Transverse colon (tissue), 4 donors: Measurements from ENCODE around the gene HIF1A. TPM values are rescaled to one million over a fixed set of nuclear protein-coding genes. Genes with fewer than 3 reads are reported as not detected.

ENCODE experiments used
- DNase-seq: peaks from one replicate; pipeline ENCODE4 v3.0.0-alpha.2; 2019
- H3K27ac ChIP-seq, 4 donors: fragments of 200-600 bp; sonication (generic); 2 replicates each; pipeline ENCODE4 v1.5.1; 2016 to 2018; ENCODE audit warnings: inconsistent platforms in 4 of 4
- H3K27me3 ChIP-seq: fragments of 200-600 bp; sonication (generic); 2 replicates; pipeline ENCODE4 v1.5.1; 2017; ENCODE audit warnings: inconsistent platforms
- H3K36me3 ChIP-seq, 4 donors: fragments of 200-600 bp; sonication (generic); 2 replicates each; pipeline ENCODE4 v1.5.1; 2017 to 2019; ENCODE audit warnings: inconsistent platforms in 4 of 4
- H3K4me1 ChIP-seq, 4 donors: fragments of 200-600 bp; sonication (generic); 2 replicates each; pipeline ENCODE4 v1.5.1; 2017 to 2020; ENCODE audit warnings: inconsistent platforms in 4 of 4
- H3K4me3 ChIP-seq, 4 donors: fragments of 200-600 bp; sonication (generic); 1 replicate in 1 of 4; 2 replicates in 3 of 4; pipeline versions ENCODE4 v1.5.1 to v1.6.1; 2017 to 2019; ENCODE audit warnings: inconsistent platforms in 4 of 4
- H3K9me3 ChIP-seq, 2 donors: fragments of 200-600 bp; sonication (generic); 2 replicates each; pipeline ENCODE4 v1.5.1; 2017 to 2019; ENCODE audit warnings: inconsistent platforms in 2 of 2
- EP300 ChIP-seq: sonication (generic); formaldehyde crosslinking; IDR thresholded peaks from one replicate; pipeline ENCODE4 v1.6.1; 2017; ENCODE audit warnings: antibody characterized with exemption, low read depth
- POLR2A ChIP-seq: fragments of 450-650 bp; IDR thresholded peaks from one replicate; pipeline ENCODE4 v1.6.1; 2016; ENCODE audit warnings: antibody characterized with exemption, mild to moderate bottlenecking, moderate library complexity
- POLR2AphosphoS5 ChIP-seq, 3 donors: sonication (generic); formaldehyde crosslinking; IDR thresholded peaks; one replicate each; pipeline ENCODE4 v1.6.1; 2016; ENCODE audit warnings: antibody characterized with exemption in 3 of 3
- WGBS, 2 donors: methylation state at CpG; one replicate each; pipeline ENCODE4 v1.1.5; 2018; ENCODE audit warnings: low coverage in 1 of 2; 5-methylcytosine and 5-hydroxymethylcytosine counted together
- in situ Hi-C, 4 donors: fragments of 200-750 bp; cut with MboI; loops; one replicate each; pipeline versions ENCODE4 v1.15.0 to v1.15.1; 2017; ENCODE audit warnings: low sequenced_read_pairs in 3 of 4, low pct_ligation_motif_present in 1 of 4, low pct_unique_long_range_greater_than_20kb in 1 of 4
- intact Hi-C: fragments of 100-400 bp; cut with DNase I; formaldehyde crosslinking; loops from one replicate; pipeline ENCODE4 v1.15.1; 2023; ENCODE audit warnings: low total_unique reads
- total RNA-seq, 4 donors: library from RNA; depleted of rRNA; stranded (reverse); fragments of >200 nt; gene quantifications; one replicate each; pipeline ENCODE4 v1.1.0, GENCODE V29; 2016
- TF ChIP-seq, protein P1 (sequence below), 5 experiments: fragments of 200-600 bp in 3 of 5; fragments of 450-650 bp in 2 of 5; sonication (generic) in 3 of 5; IDR thresholded peaks; 1 replicate in 2 of 5; 2 replicates in 3 of 5; pipeline ENCODE4 v1.5.1; 2016 to 2017; ENCODE audit warnings: antibody characterized with exemption in 5 of 5, inconsistent platforms in 3 of 5, mild to moderate bottlenecking in 2 of 5, moderate library complexity in 1 of 5

HIF1A gene
- total RNA-seq, 4 donors from 2014 or later = 27.9 to 103 (median 76.1) TPM

DNA sequence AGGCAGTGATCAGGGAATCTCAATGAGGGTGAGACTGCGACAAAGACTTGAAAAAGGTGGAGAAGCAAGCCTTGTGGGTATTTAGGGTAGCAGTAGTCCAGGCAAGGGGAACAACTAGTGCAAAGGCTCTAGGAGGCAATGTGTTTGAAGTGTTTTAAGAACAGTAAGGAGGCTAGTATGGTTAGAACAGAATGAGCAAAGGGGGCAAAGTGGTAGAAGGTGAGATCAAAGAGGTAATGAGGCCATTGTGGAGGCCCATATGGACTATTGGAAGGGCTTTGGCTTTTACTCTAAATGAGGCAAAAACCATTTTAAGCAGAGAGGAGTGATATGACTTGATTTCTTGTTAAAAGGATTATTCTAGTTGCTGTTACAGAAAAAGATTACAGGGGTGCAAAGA is 16.8 kb downstream of the HIF1A start:
- Histone ChIP-seq H3K27me3 (no peaks in the 10 kb centered on the region), H3K36me3 (no peaks in the 10 kb centered on the region), H3K4me3 (no peak overlapping the region), H3K27ac (no peak overlapping the region), H3K9me3 (no peaks in the 10 kb centered on the region), H3K4me1 (peaks cover 3 to 68% (median 45%) of the 10 kb centered on the region in 4 donors)
- WGBS, 2 donors = 100% methylated on average over 1 of the region's 1 CpG
- no peak for DNase-seq
- TF ChIP-seq POLR2AphosphoS5 (IDR thresholded peaks at IDR 0.05) (no peak), POLR2A (no peak), EP300 (no peak)
- TF ChIP-seq, protein P1, sequence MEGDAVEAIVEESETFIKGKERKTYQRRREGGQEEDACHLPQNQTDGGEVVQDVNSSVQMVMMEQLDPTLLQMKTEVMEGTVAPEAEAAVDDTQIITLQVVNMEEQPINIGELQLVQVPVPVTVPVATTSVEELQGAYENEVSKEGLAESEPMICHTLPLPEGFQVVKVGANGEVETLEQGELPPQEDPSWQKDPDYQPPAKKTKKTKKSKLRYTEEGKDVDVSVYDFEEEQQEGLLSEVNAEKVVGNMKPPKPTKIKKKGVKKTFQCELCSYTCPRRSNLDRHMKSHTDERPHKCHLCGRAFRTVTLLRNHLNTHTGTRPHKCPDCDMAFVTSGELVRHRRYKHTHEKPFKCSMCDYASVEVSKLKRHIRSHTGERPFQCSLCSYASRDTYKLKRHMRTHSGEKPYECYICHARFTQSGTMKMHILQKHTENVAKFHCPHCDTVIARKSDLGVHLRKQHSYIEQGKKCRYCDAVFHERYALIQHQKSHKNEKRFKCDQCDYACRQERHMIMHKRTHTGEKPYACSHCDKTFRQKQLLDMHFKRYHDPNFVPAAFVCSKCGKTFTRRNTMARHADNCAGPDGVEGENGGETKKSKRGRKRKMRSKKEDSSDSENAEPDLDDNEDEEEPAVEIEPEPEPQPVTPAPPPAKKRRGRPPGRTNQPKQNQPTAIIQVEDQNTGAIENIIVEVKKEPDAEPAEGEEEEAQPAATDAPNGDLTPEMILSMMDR (IDR thresholded peaks at IDR 0.05) = no peak
- intact Hi-C loops (no loop called here), in situ Hi-C loops (no loop called here)

DNA sequence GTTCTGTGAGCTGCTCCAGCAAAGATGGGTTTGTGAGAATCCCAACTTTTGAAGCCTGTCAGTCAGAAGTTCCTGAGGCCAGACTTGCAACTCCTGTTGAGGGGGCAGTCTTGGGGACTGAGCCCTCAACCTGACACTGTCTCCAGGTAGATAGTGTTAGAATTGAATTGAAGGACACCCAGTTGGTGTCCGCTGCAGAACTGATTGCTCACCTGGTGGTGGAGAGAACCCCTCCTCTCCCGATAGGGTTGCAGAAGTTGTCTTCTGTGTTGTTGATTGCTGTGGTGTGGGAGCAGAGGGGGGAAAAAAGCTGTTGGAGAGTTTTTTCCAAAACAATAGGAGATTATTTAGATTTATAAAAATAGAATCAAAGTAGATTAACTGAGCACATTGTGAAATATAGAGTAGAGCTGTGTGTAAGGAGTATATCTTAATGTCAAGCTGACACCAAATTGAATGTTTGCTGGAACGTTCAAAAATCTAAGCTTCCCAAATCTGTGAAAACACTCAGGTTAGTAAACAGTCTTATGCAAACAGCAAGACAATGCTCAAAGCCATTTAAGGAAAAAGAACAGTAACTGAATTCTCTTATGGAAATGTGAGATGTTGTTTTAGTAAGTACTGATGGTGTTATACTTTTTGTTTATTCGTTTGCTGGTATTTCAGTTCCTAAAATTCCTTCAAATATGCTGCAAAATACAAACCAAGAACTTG is 18.6 kb downstream of the HIF1A start:
- Histone ChIP-seq H3K27me3 (no peaks in the 10 kb centered on the region), H3K4me1 (peaks cover 3 to 86% (median 46%) of the 10 kb centered on the region in 4 donors), H3K4me3 (no peak overlapping the region), H3K36me3 (no peaks in the 10 kb centered on the region), H3K27ac (no peak overlapping the region), H3K9me3 (no peaks in the 10 kb centered on the region)
- 63 to 66% methylated on average over 4 of the region's 4 CpGs for WGBS, 2 donors
- in situ Hi-C loops = no loop called here
- intact Hi-C loops = no loop called here
- no peak for DNase-seq
- no peak for TF ChIP-seq POLR2AphosphoS5 (IDR thresholded peaks at IDR 0.05)
- TF ChIP-seq EP300 = no peak
- TF ChIP-seq POLR2A = no peak
- TF ChIP-seq, protein P1 (IDR thresholded peaks at IDR 0.05) = no peak

DNA sequence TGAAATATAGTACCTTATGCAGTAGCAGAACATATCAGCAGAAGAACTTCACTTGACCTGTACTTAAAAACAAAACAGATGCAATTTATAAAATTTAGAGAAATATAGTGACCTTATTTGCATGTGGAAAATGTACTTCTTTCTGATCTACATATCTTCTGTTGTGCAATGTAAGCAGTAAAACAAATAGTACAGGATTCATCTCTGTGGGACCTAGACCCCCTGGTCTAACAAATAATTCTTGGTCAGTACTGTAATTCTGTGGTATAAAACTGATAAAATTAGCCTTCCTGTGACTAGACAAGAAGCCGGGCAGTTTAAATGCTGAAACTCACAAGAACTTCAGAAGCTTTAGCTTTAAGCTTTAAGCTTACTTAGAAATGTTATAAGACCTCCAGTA is 21.6 kb downstream of the HIF1A start:
- Histone ChIP-seq H3K4me1 (peaks cover 3 to 84% (median 33%) of the 10 kb centered on the region in 4 donors), H3K9me3 (no peaks in the 10 kb centered on the region), H3K4me3 (no peak overlapping the region), H3K27me3 (no peaks in the 10 kb centered on the region), H3K27ac (no peak overlapping the region), H3K36me3 (peaks cover 0 to 8% (median 2%) of the 10 kb centered on the region in 4 donors)
- in situ Hi-C loops = no loop called here
- intact Hi-C loops = no loop called here
- no peak for DNase-seq
- 66 to 83% methylated on average over 1 of the region's 1 CpG for WGBS, 2 donors
- TF ChIP-seq EP300 (no peak), POLR2AphosphoS5 (IDR thresholded peaks at IDR 0.05) (no peak), POLR2A (no peak)
- TF ChIP-seq, protein P1 (IDR thresholded peaks at IDR 0.05) = no peak

DNA sequence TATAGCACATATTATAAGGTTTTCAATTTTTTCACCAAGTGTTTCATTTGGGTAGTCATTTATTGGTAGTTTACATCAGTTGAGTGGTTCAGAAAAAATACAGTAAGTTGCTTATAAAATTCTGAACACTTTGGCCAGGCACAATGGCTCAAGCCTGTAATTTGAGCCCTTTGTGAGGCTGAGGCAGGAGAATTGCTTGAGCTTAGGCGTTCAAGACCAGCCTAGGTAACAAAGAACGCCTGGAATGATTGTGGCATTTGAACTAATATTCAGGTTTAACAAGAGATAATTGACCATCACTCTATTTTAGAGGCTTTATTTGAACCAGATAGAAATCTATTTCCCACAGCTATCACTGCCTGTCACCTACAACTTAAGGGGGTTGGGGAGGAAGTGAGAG is 22.7 kb downstream of the HIF1A start:
- in situ Hi-C loops = no loop called here
- peaks cover 3 to 73% (median 26%) of the 10 kb centered on the region in 4 donors for H3K4me1 ChIP-seq
- 89% methylated on average over 2 of the region's 2 CpGs; no CpG with 5 or more reads in 1 of the 2 donors for WGBS, 2 donors

More for the DNA sequence above, 22.7 kb downstream of the HIF1A start:
- Histone ChIP-seq H3K27me3 (no peaks in the 10 kb centered on the region), H3K9me3 (no peaks in the 10 kb centered on the region), H3K4me3 (no peak overlapping the region), H3K27ac (no peak overlapping the region), H3K36me3 (peaks cover 0 to 17% (median 6%) of the 10 kb centered on the region in 4 donors)
- intact Hi-C loops = no loop called here
- no peak for TF ChIP-seq POLR2AphosphoS5 (IDR thresholded peaks at IDR 0.05)
- TF ChIP-seq, protein P1 (IDR thresholded peaks at IDR 0.05) = no peak
- TF ChIP-seq POLR2A = no peak
- no peak for TF ChIP-seq EP300
- no peak for DNase-seq
